CD4-positive, alpha-beta T cell (primary cell): ENCODE results near the gene CASQ2. TPM values are rescaled to one million over a fixed set of nuclear protein-coding genes. Genes with fewer than 3 reads are reported as not detected.

Experiments used
- ATAC-seq: fragments of 200-7000 bp; cut with Tn5 transposase; one replicate; pipeline ENCODE4 v1.10.0; 2022; ENCODE audit warnings: mild to moderate bottlenecking; ENCODE audit not compliant: poor library complexity
- CTCF ChIA-PET: fragments of 350-600 bp; sonication (Branson Sonifier 250); formaldehyde crosslinking; loops from one replicate; lab custom pipeline; 2021; ENCODE audit warnings: antibody characterized with exemption, inconsistent platforms; lab: Charles Lee
- POLR2A ChIA-PET: fragments of 350-600 bp; sonication (Branson Sonifier 250); formaldehyde crosslinking; loops from one replicate; lab custom pipeline; 2021; ENCODE audit warnings: antibody characterized with exemption, inconsistent platforms; lab: Charles Lee
- DNase-seq, 14 experiments: peaks; one replicate each; pipeline ENCODE4 v3.0.0-alpha.2; 2013 to 2020; ENCODE audit warnings: mixed read lengths in 2 of 14
- H3K27ac ChIP-seq, 2 donors: one replicate each; pipeline versions ENCODE4 v1.5.1 to v1.7.0; 2013; ENCODE audit warnings: low read length in 2 of 2, low read depth in 1 of 2, mild to moderate bottlenecking in 1 of 2
- H3K27me3 ChIP-seq, 2 experiments: 1 replicate in 1 of 2; 2 replicates in 1 of 2; pipeline versions ENCODE4 v1.6.1 to v1.7.0; 2013; ENCODE audit warnings: low read length in 2 of 2, control low read depth in 1 of 2, mild to moderate bottlenecking in 1 of 2, moderate library complexity in 1 of 2; ENCODE audit not compliant: insufficient read depth in 2 of 2, control insufficient read depth in 1 of 2
- H3K36me3 ChIP-seq: one replicate; pipeline ENCODE4 v1.6.1; 2013; ENCODE audit warnings: low read length, control low read depth; ENCODE audit not compliant: insufficient read depth
- H3K4me1 ChIP-seq: one replicate; pipeline ENCODE4 v1.6.1; 2013; ENCODE audit warnings: low read length, control low read depth; ENCODE audit not compliant: insufficient read depth
- H3K4me3 ChIP-seq: one replicate; pipeline ENCODE4 v1.5.1; 2013; ENCODE audit warnings: mild to moderate bottlenecking, low read length, moderate library complexity
- H3K9me3 ChIP-seq, 2 experiments: 1 replicate in 1 of 2; 2 replicates in 1 of 2; pipeline versions ENCODE4 v1.6.1 to v1.7.0; 2013; ENCODE audit warnings: low read length in 2 of 2, mild to moderate bottlenecking in 2 of 2, control low read depth in 1 of 2, moderate library complexity in 1 of 2; ENCODE audit not compliant: control insufficient read depth in 1 of 2, insufficient read depth in 1 of 2
- H3K27ac Mint-ChIP-seq: one replicate; pipeline ENCODE4 v1.8.0; 2020; ENCODE audit warnings: mixed read lengths
- H3K27me3 Mint-ChIP-seq: one replicate; pipeline ENCODE4 v1.8.0; 2021; ENCODE audit warnings: mixed read lengths
- H3K36me3 Mint-ChIP-seq: one replicate; pipeline ENCODE4 v1.8.0; 2021; ENCODE audit warnings: low read depth, mixed read lengths
- H3K4me1 Mint-ChIP-seq: one replicate; pipeline ENCODE4 v1.8.0; 2021; ENCODE audit warnings: low read depth, mixed read lengths
- H3K4me3 Mint-ChIP-seq: one replicate; pipeline ENCODE4 v1.8.0; 2020; ENCODE audit warnings: mild to moderate bottlenecking, mixed read lengths
- H3K9me3 Mint-ChIP-seq: one replicate; pipeline ENCODE4 v1.8.0; 2020; ENCODE audit warnings: mixed read lengths
- CTCF ChIP-seq: fragments of 200-600 bp; IDR thresholded peaks from one replicate; pipeline ENCODE4 v1.8.0; 2022; ENCODE audit warnings: antibody characterized with exemption, mild to moderate bottlenecking
- intact Hi-C, 2 experiments: fragments of 100-400 bp; cut with DNase I in 1 of 2; cut with micrococcal nuclease in 1 of 2; formaldehyde crosslinking; loops; one replicate each; pipeline versions ENCODE4 v1.15.1 to v1.9.0; 2023 to 2025; cut with DNase I, micrococcal nuclease
- total RNA-seq, 174 experiments: library from RNA in 2 of 174; stranded (reverse) in 2 of 174; gene quantifications; one replicate each; pipeline ENCODE4 v1.2.3 and lab custom pipeline; 2021 to 2026

The CASQ2 gene
- total RNA-seq, 2 experiments from 2014 or later = not detected

- Mint-ChIP-seq H3K36me3 (no peaks in the 10 kb centered on the region), H3K4me1 (no peaks in the 10 kb centered on the region), H3K4me3 (no peak overlapping the region), H3K27ac (no peak overlapping the region), H3K9me3 (no peaks in the 10 kb centered on the region), H3K27me3 (no peaks in the 10 kb centered on the region)
- intact Hi-C loops = no loop called here
- Histone ChIP-seq H3K36me3 (no peaks in the 10 kb centered on the region), H3K4me1 (no peaks in the 10 kb centered on the region), H3K27ac (no peak overlapping the region), H3K9me3 (no peaks in the 10 kb centered on the region), H3K4me3 (no peak overlapping the region), H3K27me3 (no peaks in the 10 kb centered on the region)
- ChIA-PET POLR2A (no interaction called here), CTCF (interaction anchor here (0.9 kb wide), 1 partner anchor 34 kb away, joined by 5 read pairs; no protein-coding TSS in a partner anchor)
- TF ChIP-seq CTCF = no peak
- DNase-seq = no peak
- no peak for ATAC-seq
Observed at GRCh38 chr1:115672224-115673009, 96.1 kb downstream of the CASQ2 start.

GRCh38 chr1:115671176-115671934 lies 97.2 kb downstream of the CASQ2 start:
- intact Hi-C loops = no loop called here
- no peak for TF ChIP-seq CTCF
- Mint-ChIP-seq H3K4me1 (no peaks in the 10 kb centered on the region), H3K4me3 (no peak overlapping the region), H3K9me3 (no peaks in the 10 kb centered on the region), H3K27ac (no peak overlapping the region), H3K27me3 (no peaks in the 10 kb centered on the region), H3K36me3 (no peaks in the 10 kb centered on the region)
- H3K27ac ChIP-seq = no peak overlapping the region
- no peaks in the 10 kb centered on the region for H3K27me3 ChIP-seq
- ATAC-seq = no peak
- no peaks in the 10 kb centered on the region for H3K9me3 ChIP-seq
- H3K4me1 ChIP-seq = no peaks in the 10 kb centered on the region
- no peaks in the 10 kb centered on the region for H3K36me3 ChIP-seq
- ChIA-PET POLR2A (no interaction called here), CTCF (no interaction called here)
- no peak for DNase-seq
- no peak overlapping the region for H3K4me3 ChIP-seq

GRCh38 chr1:115670476-115671175 lies 97.9 kb downstream of the CASQ2 start:
- Mint-ChIP-seq H3K27ac (no peak overlapping the region), H3K9me3 (no peaks in the 10 kb centered on the region), H3K27me3 (no peaks in the 10 kb centered on the region), H3K4me1 (no peaks in the 10 kb centered on the region), H3K4me3 (no peak overlapping the region), H3K36me3 (no peaks in the 10 kb centered on the region)
- ATAC-seq (no peak), DNase-seq (no peak)
- H3K4me3 ChIP-seq = no peak overlapping the region
- no peaks in the 10 kb centered on the region for H3K4me1 ChIP-seq
- intact Hi-C loops = no loop called here
- ChIA-PET CTCF (no interaction called here), POLR2A (no interaction called here)
- no peak overlapping the region for H3K27ac ChIP-seq
- TF ChIP-seq CTCF = no peak
- no peaks in the 10 kb centered on the region for H3K36me3 ChIP-seq
- no peaks in the 10 kb centered on the region for H3K9me3 ChIP-seq
- H3K27me3 ChIP-seq = no peaks in the 10 kb centered on the region
